Rectal smooth muscle tissue (tissue), 1 donor: ENCODE results near the gene SORCS2.

Experiments used
- H3K27ac ChIP-seq: one replicate; pipeline ENCODE4 v1.7.0; 2013; ENCODE audit warnings: low read depth, low read length, inconsistent platforms
- H3K27me3 ChIP-seq: one replicate; pipeline ENCODE4 v1.7.0; 2013; ENCODE audit warnings: low read length; ENCODE audit not compliant: control insufficient read depth, insufficient read depth
- H3K36me3 ChIP-seq: one replicate; pipeline ENCODE4 v1.7.0; 2013; ENCODE audit warnings: low read length; ENCODE audit not compliant: control insufficient read depth, insufficient read depth
- H3K4me1 ChIP-seq: one replicate; pipeline ENCODE4 v1.7.0; 2013; ENCODE audit warnings: low read length; ENCODE audit not compliant: control insufficient read depth, insufficient read depth
- H3K4me3 ChIP-seq: one replicate; pipeline ENCODE4 v1.7.0; 2013; ENCODE audit warnings: low read length
- H3K9ac ChIP-seq: one replicate; pipeline ENCODE4 v1.7.0; 2013; ENCODE audit warnings: low read length

The SORCS2 gene

DNA sequence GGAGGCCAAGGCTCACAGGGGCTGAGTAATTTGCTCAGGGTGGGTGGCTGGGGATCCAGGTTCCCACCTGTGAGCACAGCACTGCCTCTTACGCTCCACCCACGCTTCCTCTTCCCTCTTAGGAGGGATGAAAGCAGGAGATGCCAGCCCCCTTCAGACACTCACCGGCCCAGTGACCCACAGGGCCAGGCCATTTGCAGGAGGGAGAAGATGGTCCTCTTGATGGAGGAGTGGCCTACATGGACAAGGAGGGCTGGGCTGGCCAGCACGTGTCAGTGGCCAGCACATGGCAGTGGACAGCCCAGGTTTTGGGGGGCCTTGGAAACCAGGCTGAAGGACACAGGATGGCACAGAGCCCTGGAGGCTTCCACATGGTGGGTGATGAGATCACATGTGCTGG lies 350.4 kb downstream of the SORCS2 start:
- Histone ChIP-seq H3K9ac (no peak overlapping the region), H3K27me3 (no peaks in the 10 kb centered on the region), H3K4me3 (no peak overlapping the region), H3K36me3 (no peaks in the 10 kb centered on the region), H3K27ac (no peak overlapping the region), H3K4me1 (no peaks in the 10 kb centered on the region)

DNA sequence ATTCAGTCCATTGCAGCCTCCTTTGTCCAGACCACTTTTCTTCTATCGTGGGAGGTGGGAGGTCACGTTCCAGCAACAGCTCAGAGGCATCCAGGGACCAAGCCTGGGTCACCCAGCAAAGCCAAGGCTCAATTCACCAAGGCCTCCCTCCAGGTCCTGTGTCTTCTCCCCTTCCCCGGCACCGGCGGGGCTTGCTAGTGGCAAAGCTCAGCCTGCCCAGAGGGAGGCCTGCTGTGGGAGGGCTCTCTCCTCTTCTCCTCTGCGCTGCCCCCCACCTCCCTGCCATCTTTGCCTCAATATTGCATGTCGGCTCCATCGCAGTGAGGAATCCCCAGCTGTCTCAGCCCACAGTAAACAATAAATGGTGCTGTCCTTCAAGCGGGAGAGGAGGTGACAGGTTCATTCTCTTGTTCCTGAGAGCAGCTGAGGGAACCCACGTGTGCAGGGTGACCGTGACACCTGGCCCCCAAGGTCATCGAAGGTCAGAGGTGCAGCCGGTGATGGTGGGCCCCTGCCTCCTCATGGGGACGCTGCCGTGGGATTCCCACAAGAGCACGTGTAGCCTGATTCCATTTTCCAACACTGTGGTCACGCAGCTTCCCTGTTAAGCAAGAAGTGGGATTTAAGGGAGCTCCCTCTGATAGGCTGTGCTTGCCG lies 353.9 kb downstream of the SORCS2 start:
- Histone ChIP-seq H3K36me3 (no peaks in the 10 kb centered on the region), H3K4me3 (no peak overlapping the region), H3K27me3 (no peaks in the 10 kb centered on the region), H3K4me1 (no peaks in the 10 kb centered on the region), H3K9ac (no peak overlapping the region), H3K27ac (no peak overlapping the region)

DNA sequence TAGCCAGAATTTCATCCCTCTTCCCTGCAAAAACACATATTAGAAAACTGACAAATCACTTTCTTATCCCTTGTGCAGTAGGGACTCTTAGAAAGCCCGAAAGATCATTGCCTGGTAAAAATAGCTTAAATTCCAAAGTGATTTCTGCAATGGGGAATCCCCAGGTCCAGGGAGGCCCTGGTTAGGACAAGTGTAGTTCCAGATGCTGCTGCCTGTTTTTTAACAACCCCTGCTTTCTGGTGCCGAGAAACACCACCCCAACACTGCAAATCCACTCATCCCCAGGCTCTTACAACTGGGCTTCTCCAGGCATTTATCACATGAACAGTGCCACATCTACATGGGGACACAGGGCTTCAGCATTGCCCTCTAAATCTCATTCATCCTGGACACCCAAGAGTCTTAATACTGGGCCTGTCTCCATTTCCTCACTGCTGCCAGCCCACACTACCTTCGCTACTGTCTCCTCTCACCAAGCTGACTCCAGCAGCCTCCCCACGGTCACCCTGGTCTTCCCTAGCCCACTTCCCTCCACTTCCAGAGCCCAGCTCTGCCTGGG lies 354.6 kb downstream of the SORCS2 start:
- Histone ChIP-seq H3K27ac (no peak overlapping the region), H3K4me3 (no peak overlapping the region), H3K36me3 (no peaks in the 10 kb centered on the region), H3K27me3 (no peaks in the 10 kb centered on the region), H3K9ac (no peak overlapping the region), H3K4me1 (no peaks in the 10 kb centered on the region)

DNA sequence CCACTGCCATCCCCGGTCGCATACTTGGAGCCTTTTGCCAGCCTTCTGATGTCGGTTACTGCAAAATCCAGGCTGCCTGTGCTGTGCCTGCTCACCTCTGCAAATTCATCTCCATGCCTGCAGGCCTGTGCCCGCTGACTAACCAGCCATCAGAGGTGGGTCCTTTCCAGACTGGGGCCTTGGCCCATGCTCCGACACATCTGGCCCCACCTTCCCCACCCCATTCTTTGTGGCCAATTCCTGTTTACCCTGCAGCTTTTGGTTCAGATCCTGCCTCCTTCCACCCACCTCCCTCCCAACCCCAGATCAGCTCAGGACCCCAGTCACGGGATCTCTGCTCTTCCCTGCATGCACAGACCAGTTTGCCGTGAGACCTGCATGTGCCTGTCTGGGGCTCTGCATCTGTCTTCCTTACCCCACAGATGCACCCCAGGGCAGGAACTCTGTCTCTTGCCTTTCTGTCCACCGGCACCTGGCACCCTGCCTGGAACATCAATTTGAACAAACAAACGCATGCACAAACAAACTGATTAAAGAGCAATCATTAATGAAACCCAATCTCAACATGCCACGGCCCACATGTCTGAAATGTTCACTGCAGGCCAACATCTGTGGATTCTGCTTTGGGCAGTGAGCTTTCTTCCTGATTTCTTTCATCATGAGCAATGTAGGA lies 355.2 kb downstream of the SORCS2 start:
- no peak overlapping the region for H3K27ac ChIP-seq
- no peak overlapping the region for H3K9ac ChIP-seq
- H3K36me3 ChIP-seq: no peaks in the 10 kb centered on the region
- no peaks in the 10 kb centered on the region for H3K4me1 ChIP-seq
- no peak overlapping the region for H3K4me3 ChIP-seq
- no peaks in the 10 kb centered on the region for H3K27me3 ChIP-seq

DNA sequence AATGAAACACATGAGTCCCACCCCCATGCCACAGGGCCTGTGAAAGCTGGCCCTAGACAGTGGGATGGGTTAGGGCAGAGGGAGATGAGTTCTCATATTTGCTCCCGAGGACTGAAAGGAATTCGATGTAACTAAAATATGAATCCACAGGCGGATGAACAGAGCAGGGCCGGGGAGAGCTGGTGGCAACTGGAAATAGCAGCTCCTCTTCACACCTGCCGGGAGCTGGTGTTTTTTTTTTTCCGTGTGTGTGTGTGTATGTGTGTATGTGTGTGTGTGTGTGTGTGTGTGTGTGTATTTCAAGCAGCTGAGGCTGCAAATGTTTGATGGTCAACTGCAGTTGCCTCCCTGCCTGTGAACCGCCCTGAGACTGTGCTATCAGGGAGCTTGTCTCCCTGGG lies 357.5 kb downstream of the SORCS2 start:
- no peaks in the 10 kb centered on the region for H3K36me3 ChIP-seq
- no peak overlapping the region for H3K27ac ChIP-seq
- no peak overlapping the region for H3K4me3 ChIP-seq
- no peak overlapping the region for H3K9ac ChIP-seq
- H3K27me3 ChIP-seq: no peaks in the 10 kb centered on the region
- no peaks in the 10 kb centered on the region for H3K4me1 ChIP-seq

DNA sequence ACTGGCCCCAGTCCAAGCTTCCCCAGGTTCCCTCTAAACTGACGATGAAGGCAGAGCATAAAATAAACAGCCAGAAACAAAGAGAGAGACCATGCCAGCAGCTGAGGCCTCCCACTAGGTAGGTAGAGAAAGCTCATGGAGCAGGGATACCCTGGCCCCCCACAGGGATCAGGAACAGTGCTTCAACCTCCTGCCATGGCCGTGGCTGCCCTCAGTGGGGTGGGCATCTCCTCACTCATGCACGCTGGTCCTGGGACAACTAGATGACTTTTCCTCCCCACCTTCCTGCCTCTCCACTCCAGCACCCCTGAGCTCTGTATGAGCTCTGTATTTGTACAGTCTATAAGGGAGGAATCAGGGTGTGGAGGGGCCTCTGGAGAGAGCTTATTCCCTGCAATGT lies 360.1 kb downstream of the SORCS2 start:
- H3K27me3 ChIP-seq: no peaks in the 10 kb centered on the region
- H3K27ac ChIP-seq: no peak overlapping the region
- H3K4me1 ChIP-seq: no peaks in the 10 kb centered on the region
- no peak overlapping the region for H3K4me3 ChIP-seq
- H3K9ac ChIP-seq: no peak overlapping the region
- H3K36me3 ChIP-seq: no peaks in the 10 kb centered on the region

DNA sequence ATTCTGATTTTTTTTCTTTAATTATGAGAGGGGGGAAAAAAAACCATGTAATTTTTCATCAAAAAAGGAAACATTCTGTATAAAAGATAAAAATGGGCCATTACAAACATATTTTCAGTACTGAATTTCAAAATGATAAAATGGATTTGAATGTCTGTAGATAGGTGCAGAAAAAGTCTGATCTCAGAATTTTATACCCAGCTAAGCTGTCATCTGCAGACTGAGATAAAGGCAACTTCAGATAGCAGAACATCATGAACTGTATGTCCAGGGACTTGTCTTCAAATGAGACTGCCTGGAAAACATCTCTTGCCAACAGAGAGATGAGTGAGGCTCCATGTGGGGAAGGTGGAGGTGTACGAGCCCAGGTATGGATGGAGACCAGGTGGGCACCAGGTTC lies 360.9 kb downstream of the SORCS2 start:
- Histone ChIP-seq H3K36me3 (no peaks in the 10 kb centered on the region), H3K9ac (no peak overlapping the region), H3K27me3 (no peaks in the 10 kb centered on the region), H3K4me1 (no peaks in the 10 kb centered on the region), H3K4me3 (no peak overlapping the region), H3K27ac (no peak overlapping the region)

DNA sequence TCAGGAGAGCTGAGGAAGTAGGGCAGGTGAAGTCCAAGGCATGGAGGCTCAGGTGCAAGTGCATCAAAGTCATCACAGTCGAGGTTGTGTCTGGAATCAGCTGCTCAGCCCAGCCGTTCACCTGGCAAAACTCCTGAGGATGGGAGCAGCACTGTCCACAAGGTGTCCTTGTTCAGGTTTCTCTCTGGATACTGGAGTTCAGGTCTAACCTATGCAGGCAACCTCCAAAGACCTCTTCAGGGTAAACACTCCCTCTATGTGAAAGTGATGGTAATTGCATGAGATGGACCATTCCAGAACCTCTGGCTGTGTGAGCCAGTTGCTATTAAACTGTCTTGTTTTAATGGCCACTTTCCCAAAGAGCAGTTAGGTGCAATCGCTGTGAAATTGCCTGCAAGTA lies 362.6 kb downstream of the SORCS2 start:
- Histone ChIP-seq H3K4me1 (no peaks in the 10 kb centered on the region), H3K36me3 (no peaks in the 10 kb centered on the region), H3K4me3 (no peak overlapping the region), H3K27me3 (no peaks in the 10 kb centered on the region), H3K9ac (no peak overlapping the region), H3K27ac (no peak overlapping the region)

DNA sequence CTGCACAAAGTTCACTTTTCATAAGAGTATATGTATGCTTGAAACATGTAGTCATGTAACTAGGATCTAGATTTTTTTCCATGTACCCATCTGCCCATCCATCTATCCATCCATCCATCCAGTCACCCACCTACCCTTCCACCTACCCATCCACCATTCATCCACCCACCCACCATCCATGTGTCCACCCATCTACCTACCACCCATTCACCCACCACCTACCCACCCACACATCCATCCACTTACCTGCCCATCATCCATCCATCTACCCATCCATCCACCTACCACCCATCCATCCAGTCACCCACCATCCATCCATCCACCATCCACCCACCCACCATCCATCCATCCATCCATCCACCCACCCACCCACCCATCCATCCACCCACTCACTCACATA lies 364.2 kb downstream of the SORCS2 start:
- Histone ChIP-seq H3K27ac (no peak overlapping the region), H3K9ac (no peak overlapping the region), H3K36me3 (no peaks in the 10 kb centered on the region), H3K27me3 (no peaks in the 10 kb centered on the region), H3K4me3 (no peak overlapping the region), H3K4me1 (no peaks in the 10 kb centered on the region)

DNA sequence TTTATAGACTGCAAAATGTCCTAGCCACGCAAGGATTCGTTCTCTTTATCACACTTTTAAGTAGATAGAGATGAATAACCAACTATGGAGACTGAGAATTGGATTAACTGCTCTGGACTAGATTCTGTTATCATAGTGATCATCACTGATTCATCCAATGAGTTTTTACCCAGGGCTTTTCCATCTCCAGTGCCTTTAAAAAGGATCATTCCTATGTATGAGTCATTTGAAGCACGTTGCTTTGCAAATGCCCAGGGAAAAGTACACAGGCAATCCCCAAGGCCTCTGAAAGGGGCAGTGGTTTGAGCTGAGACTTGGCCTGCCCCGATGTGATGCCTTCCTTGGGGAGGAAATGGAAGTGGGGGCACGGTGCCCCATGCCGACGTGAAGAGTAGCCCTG lies 365.1 kb downstream of the SORCS2 start:
- H3K36me3 ChIP-seq: no peaks in the 10 kb centered on the region
- H3K4me1 ChIP-seq: no peaks in the 10 kb centered on the region
- no peak overlapping the region for H3K9ac ChIP-seq
- no peak overlapping the region for H3K27ac ChIP-seq
- no peaks in the 10 kb centered on the region for H3K27me3 ChIP-seq
- H3K4me3 ChIP-seq: no peak overlapping the region

DNA sequence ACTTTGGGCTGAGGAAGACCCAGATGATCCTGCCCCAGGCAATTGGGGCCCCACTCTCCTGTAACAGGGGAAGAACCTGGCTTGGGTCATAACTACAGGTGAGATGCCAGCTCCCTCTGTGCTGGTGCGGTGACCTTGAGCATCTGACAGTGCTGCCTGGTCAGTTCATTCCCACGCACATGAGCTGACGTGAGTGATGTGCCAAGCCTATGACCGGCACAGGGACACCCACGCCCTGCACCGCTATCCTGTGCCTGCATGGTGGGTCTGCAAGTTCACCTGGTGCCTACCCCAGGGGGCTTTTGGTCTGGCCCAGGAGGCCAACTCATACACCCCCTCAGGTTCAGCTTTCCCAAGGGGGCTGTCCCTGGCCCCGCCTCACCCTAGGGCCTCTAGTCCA lies 366.1 kb downstream of the SORCS2 start:
- Histone ChIP-seq H3K27me3 (no peaks in the 10 kb centered on the region), H3K27ac (no peak overlapping the region), H3K4me1 (no peaks in the 10 kb centered on the region), H3K9ac (no peak overlapping the region), H3K4me3 (no peak overlapping the region), H3K36me3 (no peaks in the 10 kb centered on the region)

DNA sequence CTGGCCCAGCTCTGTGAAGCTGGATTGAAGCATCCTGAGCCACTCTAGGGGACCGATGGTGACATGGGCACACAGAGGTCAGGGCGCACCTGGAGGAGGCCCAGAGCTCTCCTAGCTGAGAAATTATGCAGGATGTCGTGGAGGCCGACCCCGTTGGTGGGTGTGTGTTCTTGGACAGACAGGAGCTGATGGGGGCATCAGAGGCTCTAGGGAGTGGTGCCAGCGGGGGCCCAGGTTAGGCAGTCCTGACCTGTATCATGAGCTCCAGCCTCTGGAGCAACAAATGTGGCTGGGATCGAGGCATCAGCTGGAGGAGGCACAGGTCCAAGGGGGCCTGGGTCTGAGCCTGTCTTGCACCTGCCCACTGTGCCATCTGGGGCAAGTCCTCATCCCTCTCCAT lies 367.0 kb downstream of the SORCS2 start:
- H3K27me3 ChIP-seq: no peaks in the 10 kb centered on the region
- H3K9ac ChIP-seq: no peak overlapping the region
- H3K36me3 ChIP-seq: no peaks in the 10 kb centered on the region
- no peak overlapping the region for H3K4me3 ChIP-seq
- H3K27ac ChIP-seq: no peak overlapping the region
- H3K4me1 ChIP-seq: no peaks in the 10 kb centered on the region
